Stimulated activated CD4-positive, alpha-beta T cell treated with anti-CD3 and anti-CD28 coated beads, Interleukin-1b, Interleukin-23, amount 100 ng/mL, for 1 hour (primary cell): ENCODE results near the gene WDR31.

Experiments
- DNase-seq, 2 donors: peaks; one replicate each; pipeline ENCODE4 v3.0.0-alpha.2; 2020; ENCODE audit warnings: low read depth in 2 of 2

Gene WDR31

GRCh38 chr9:113341712-113342410 is 1.8 kb upstream of the WDR31 start:
- no peak for DNase-seq

GRCh38 chr9:113337714-113338113 is 2.4 kb downstream of the WDR31 start:
- no peak for DNase-seq

GRCh38 chr9:113331780-113332179 is 8.3 kb downstream of the WDR31 start:
- DNase-seq: no peak

- no peak for DNase-seq
These were observed 11.9 kb downstream of the WDR31 start for GRCh38 chr9:113328045-113328782.

GRCh38 chr9:113326230-113326629 is 13.8 kb downstream of the WDR31 start:
- no peak for DNase-seq

GRCh38 chr9:113322671-113323070 is 17.4 kb downstream of the WDR31 start:
- no peak for DNase-seq

- DNase-seq: no peak
These were observed 20.0 kb downstream of the WDR31 start for GRCh38 chr9:113320051-113320450.

- DNase-seq: no peak
These were observed 21.0 kb downstream of the WDR31 start for GRCh38 chr9:113319054-113319453.

- DNase-seq: no peak
These were observed 22.3 kb downstream of the WDR31 start for GRCh38 chr9:113317777-113318176.

- no peak for DNase-seq
These were observed 24.0 kb downstream of the WDR31 start for GRCh38 chr9:113316030-113316429.

- no peak for DNase-seq
These were observed 24.8 kb downstream of the WDR31 start for GRCh38 chr9:113315231-113315630.

GRCh38 chr9:113313261-113313660 is 26.8 kb downstream of the WDR31 start:
- no peak for DNase-seq

GRCh38 chr9:113311961-113312360 is 28.1 kb downstream of the WDR31 start:
- DNase-seq: no peak

GRCh38 chr9:113310538-113310937 is 29.5 kb downstream of the WDR31 start:
- DNase-seq: no peak

- no peak for DNase-seq
These were observed 30.8 kb downstream of the WDR31 start for GRCh38 chr9:113309204-113309813.

GRCh38 chr9:113307396-113307975 is 32.6 kb downstream of the WDR31 start:
- DNase-seq: no peak

- DNase-seq: no peak
These were observed 33.5 kb downstream of the WDR31 start for GRCh38 chr9:113306566-113306965.

- no peak for DNase-seq
These were observed 37.2 kb downstream of the WDR31 start, which contains the start of gene RNF183 for GRCh38 chr9:113302792-113303418. TSS of gene RNF183 (minus strand) at chr9:113303376. CDS start at chr9:113298184, 5,192 bp downstream.

GRCh38 chr9:113301548-113301947 is 38.5 kb downstream of the WDR31 start:
- no peak for DNase-seq

GRCh38 chr9:113299800-113300292 is 40.2 kb downstream of the WDR31 start:
- DNase-seq: no peak

- no peak for DNase-seq
These were observed 40.9 kb downstream of the WDR31 start for GRCh38 chr9:113298924-113299770.
